NCI-H2196 treated with DMSO at 0.1 percent for 48 hours (cell line): ENCODE measurements around the gene COL4A2.

Source experiments
- DNase-seq: peaks from one replicate; lab custom pipeline; 2025; ENCODE audit not compliant: unreplicated experiment; lab: John Stamatoyannopoulos, UW

Gene COL4A2

GRCh38 chr13:110338441-110339101 lies 31.5 kb downstream of the COL4A2 start:
- DNase-seq = no peak

- no peak for DNase-seq
These were observed 32.2 kb downstream of the COL4A2 start for GRCh38 chr13:110339263-110339662.

GRCh38 chr13:110339975-110340550 lies 33.0 kb downstream of the COL4A2 start:
- no peak for DNase-seq

GRCh38 chr13:110340812-110341444 lies 33.8 kb downstream of the COL4A2 start:
- no peak for DNase-seq

- no peak for DNase-seq
These were observed 34.6 kb downstream of the COL4A2 start for GRCh38 chr13:110341445-110342244.

- no peak for DNase-seq
These were observed 35.4 kb downstream of the COL4A2 start for GRCh38 chr13:110342474-110342873.

- DNase-seq = no peak
These were observed 36.3 kb downstream of the COL4A2 start for GRCh38 chr13:110343241-110343865.

- DNase-seq = no peak
These were observed 37.2 kb downstream of the COL4A2 start for GRCh38 chr13:110344320-110344719.

- DNase-seq = no peak
These were observed 38.2 kb downstream of the COL4A2 start for GRCh38 chr13:110345266-110345665.

GRCh38 chr13:110345701-110346100 lies 38.6 kb downstream of the COL4A2 start:
- no peak for DNase-seq

GRCh38 chr13:110346661-110347067 lies 39.6 kb downstream of the COL4A2 start:
- DNase-seq = peak; percentile 1

GRCh38 chr13:110347088-110347487 lies 40.0 kb downstream of the COL4A2 start:
- DNase-seq = no peak

- no peak for DNase-seq
These were observed 40.6 kb downstream of the COL4A2 start for GRCh38 chr13:110347535-110348308.

- no peak for DNase-seq
These were observed 41.4 kb downstream of the COL4A2 start for GRCh38 chr13:110348309-110349105.

GRCh38 chr13:110349239-110349638 lies 42.2 kb downstream of the COL4A2 start:
- DNase-seq = no peak

- DNase-seq = no peak
These were observed 43.0 kb downstream of the COL4A2 start for GRCh38 chr13:110350049-110350448.

GRCh38 chr13:110350509-110350908 lies 43.4 kb downstream of the COL4A2 start:
- no peak for DNase-seq

GRCh38 chr13:110351636-110352420 lies 44.7 kb downstream of the COL4A2 start:
- no peak for DNase-seq

- DNase-seq = no peak
These were observed 45.7 kb downstream of the COL4A2 start for GRCh38 chr13:110352735-110353134.
